Nephron (organoid): ENCODE data around the gene SRPX2.

Experiments used
- H3K27ac Mint-ChIP-seq, 3 experiments: 2 replicates each; pipeline ENCODE4 v1.8.0; 2020; ENCODE audit warnings: mixed read lengths in 3 of 3, mild to moderate bottlenecking in 2 of 3, moderate library complexity in 1 of 3
- H3K27me3 Mint-ChIP-seq: 2 replicates; pipeline ENCODE4 v1.8.0; 2021; ENCODE audit warnings: low read depth, mild to moderate bottlenecking, moderate library complexity, mixed read lengths
- H3K36me3 Mint-ChIP-seq: 2 replicates; pipeline ENCODE4 v1.8.0; 2020; ENCODE audit warnings: low read depth, mixed read lengths
- H3K4me1 Mint-ChIP-seq: 2 replicates; pipeline ENCODE4 v1.8.0; 2020; ENCODE audit warnings: mixed read lengths
- H3K4me3 Mint-ChIP-seq, 3 experiments: 2 replicates each; pipeline ENCODE4 v1.8.0; 2020; ENCODE audit warnings: mild to moderate bottlenecking in 3 of 3, mixed read lengths in 3 of 3, moderate library complexity in 2 of 3
- H3K9me3 Mint-ChIP-seq: 2 replicates; pipeline ENCODE4 v1.8.0; 2020; ENCODE audit warnings: mixed read lengths
- TF ChIP-seq, protein P1 (sequence below), 3 experiments: fragments of 200-600 bp; sonication (generic); IDR thresholded peaks; one replicate each; pipeline ENCODE4 v1.5.0; 2021; ENCODE audit warnings: antibody characterized with exemption in 3 of 3; ENCODE audit not compliant: unreplicated experiment in 3 of 3

Gene SRPX2

DNA sequence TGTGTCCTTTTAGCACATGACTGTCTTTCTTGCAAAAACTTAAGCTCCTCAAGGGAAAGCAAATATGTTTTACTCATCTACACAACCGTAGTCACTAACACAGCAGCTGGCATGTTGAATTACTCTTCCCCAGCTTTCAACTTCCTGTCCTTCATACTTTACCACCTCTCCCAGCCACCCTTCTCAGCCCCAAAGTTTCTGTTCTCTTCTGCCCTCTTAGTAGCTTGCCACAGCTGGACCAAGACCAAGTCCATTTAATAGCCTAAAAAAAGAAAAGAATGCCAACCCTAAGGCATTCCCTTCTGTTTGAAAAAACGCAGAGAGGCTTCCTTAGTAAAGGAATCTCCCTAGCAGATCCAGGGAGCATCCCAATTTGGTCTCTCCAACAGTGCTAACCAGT, 36.8 kb downstream of the SRPX2 start:
- TF ChIP-seq, protein P1, sequence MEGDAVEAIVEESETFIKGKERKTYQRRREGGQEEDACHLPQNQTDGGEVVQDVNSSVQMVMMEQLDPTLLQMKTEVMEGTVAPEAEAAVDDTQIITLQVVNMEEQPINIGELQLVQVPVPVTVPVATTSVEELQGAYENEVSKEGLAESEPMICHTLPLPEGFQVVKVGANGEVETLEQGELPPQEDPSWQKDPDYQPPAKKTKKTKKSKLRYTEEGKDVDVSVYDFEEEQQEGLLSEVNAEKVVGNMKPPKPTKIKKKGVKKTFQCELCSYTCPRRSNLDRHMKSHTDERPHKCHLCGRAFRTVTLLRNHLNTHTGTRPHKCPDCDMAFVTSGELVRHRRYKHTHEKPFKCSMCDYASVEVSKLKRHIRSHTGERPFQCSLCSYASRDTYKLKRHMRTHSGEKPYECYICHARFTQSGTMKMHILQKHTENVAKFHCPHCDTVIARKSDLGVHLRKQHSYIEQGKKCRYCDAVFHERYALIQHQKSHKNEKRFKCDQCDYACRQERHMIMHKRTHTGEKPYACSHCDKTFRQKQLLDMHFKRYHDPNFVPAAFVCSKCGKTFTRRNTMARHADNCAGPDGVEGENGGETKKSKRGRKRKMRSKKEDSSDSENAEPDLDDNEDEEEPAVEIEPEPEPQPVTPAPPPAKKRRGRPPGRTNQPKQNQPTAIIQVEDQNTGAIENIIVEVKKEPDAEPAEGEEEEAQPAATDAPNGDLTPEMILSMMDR (IDR thresholded peaks at IDR 0.05; ENCODE audit: unreplicated experiment in 3 of 3), result no peak
- Mint-ChIP-seq H3K4me1 (peaks cover 5% of the 10 kb centered on the region), H3K27me3 (no peaks in the 10 kb centered on the region), H3K4me3 (no peak overlapping the region), H3K9me3 (no peaks in the 10 kb centered on the region), H3K27ac (no peak overlapping the region), H3K36me3 (peaks cover 3% of the 10 kb centered on the region)

DNA sequence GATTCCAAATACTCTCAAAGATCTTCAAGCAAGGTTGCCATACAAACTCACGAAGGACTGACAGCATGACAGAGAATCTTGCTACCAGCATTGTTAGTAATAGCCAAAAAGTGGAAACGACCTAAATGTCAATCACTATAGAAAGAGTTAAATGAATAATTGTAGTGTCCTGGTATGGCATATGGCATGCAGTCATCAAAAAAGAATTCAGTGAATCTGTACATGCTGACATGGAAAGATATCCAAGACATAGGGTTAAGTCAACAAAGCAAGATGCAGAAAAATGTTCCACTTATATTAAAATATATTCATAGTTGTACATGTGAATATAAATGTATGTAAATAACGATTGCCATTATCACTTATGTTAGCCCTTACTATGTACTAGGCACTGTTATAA, 37.6 kb downstream of the SRPX2 start:
- Mint-ChIP-seq H3K4me3 (no peak overlapping the region), H3K9me3 (no peaks in the 10 kb centered on the region), H3K27ac (no peak overlapping the region), H3K4me1 (peaks cover 5% of the 10 kb centered on the region), H3K36me3 (peaks cover 3% of the 10 kb centered on the region), H3K27me3 (no peaks in the 10 kb centered on the region)
- TF ChIP-seq, protein P1 (IDR thresholded peaks at IDR 0.05; ENCODE audit: unreplicated experiment in 3 of 3), result no peak

DNA sequence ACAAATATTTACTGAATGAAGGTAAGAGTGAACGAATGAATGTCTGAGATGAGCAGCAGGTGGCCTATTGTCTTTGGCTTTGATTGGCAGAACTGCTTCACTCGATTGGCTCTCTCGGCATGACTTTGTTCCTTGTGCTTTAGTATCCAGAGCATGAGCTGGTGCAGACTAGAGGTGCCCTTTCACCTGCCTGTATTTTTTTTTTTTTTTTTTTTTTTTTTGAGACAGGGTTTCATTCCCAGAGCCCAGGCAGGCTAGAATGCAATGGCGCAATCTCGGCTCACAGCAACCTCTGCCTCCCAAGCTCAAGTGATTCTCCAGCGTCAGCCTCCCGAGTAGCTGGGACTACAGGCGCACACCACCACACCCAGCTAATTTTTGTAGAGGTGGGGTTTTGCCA, 38.9 kb downstream of the SRPX2 start:
- TF ChIP-seq, protein P1 (IDR thresholded peaks at IDR 0.05; ENCODE audit: unreplicated experiment in 3 of 3), result no peak
- H3K4me1 Mint-ChIP-seq, result no peaks in the 10 kb centered on the region
- H3K36me3 Mint-ChIP-seq, result no peaks in the 10 kb centered on the region
- no peak overlapping the region for H3K27ac Mint-ChIP-seq
- no peaks in the 10 kb centered on the region for H3K27me3 Mint-ChIP-seq
- no peak overlapping the region for H3K4me3 Mint-ChIP-seq
- no peaks in the 10 kb centered on the region for H3K9me3 Mint-ChIP-seq

DNA sequence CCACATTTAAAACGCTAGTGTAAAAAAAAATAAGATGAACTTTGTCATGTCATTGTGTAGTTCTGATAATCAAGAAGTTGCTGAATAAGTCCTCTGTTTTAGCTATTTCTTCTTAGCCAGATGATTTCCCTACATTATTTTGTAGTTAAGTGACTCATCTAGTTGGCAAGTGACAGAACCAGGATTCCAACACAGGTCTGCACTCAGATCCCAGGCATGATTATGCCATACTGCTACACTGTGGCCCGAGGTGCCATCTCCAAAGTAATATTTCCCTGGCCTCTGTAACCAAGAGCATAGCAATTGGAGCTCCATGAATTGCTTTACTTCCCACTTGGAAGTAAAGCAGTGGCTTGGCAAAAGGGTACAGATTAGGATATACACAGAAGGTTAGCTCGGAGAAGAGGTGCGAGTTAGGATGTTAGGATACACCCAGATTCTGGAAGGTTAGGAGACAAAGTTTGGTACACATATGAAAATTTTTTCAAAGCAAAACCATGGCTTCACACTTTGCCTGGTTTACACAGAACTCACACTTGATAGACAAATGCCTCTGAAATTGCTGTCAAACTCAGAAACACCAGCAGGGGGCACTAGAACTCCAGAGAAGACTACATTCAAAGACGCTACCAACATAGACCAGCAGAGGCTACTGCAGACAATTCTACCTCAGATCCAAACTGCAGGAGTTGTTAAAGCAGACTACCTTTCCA, 41.4 kb downstream of the SRPX2 start:
- Mint-ChIP-seq H3K4me1 (no peaks in the 10 kb centered on the region), H3K9me3 (no peaks in the 10 kb centered on the region), H3K27ac (no peak overlapping the region), H3K36me3 (no peaks in the 10 kb centered on the region), H3K27me3 (no peaks in the 10 kb centered on the region), H3K4me3 (no peak overlapping the region)
- TF ChIP-seq, protein P1 (IDR thresholded peaks at IDR 0.05; ENCODE audit: unreplicated experiment in 3 of 3), result peak; percentile 76 to 85 (median 78)

DNA sequence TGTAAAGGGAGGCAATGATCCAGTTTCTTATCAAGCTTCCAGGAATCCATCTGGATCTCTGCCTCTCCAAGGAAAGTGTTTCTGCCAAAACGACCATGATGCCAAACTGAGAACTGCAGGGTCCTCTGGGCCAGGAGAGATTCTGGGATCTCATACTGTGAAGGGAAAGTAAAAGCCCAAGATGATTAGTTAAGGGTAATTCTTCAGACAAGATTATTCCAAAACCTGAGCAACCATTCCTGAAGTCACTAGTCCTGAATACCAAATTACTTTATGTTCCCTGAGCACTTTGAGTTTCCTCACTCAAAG, 42.0 kb downstream of the SRPX2 start:
- H3K36me3 Mint-ChIP-seq, result no peaks in the 10 kb centered on the region
- H3K4me3 Mint-ChIP-seq, result no peak overlapping the region
- no peak overlapping the region for H3K27ac Mint-ChIP-seq
- no peaks in the 10 kb centered on the region for H3K27me3 Mint-ChIP-seq
- H3K4me1 Mint-ChIP-seq, result no peaks in the 10 kb centered on the region
- TF ChIP-seq, protein P1 (IDR thresholded peaks at IDR 0.05; ENCODE audit: unreplicated experiment in 3 of 3), result peak in 1 of 3 experiments; percentile 10
- no peaks in the 10 kb centered on the region for H3K9me3 Mint-ChIP-seq

DNA sequence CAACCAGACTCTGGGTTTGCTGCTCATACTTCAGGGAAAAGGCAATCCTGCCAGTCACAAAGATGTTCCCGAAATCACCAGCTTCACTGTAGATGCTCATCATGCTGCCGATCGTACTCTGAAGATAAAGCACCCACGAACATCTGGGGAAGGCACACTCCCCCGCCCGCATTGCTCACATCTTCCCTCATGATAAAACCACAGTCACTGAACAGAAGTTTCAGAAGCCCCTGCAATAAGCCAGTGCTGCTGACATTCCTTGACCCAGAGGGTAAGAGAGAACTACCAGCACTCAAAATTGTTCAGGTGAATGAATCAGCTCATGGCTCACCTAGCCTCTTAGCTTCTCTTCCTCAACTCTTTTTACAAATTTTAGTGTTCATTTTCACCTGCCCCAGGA, 43.1 kb downstream of the SRPX2 start:
- H3K36me3 Mint-ChIP-seq, result no peaks in the 10 kb centered on the region
- H3K9me3 Mint-ChIP-seq, result no peaks in the 10 kb centered on the region
- TF ChIP-seq, protein P1 (IDR thresholded peaks at IDR 0.05; ENCODE audit: unreplicated experiment in 3 of 3), result no peak
- no peak overlapping the region for H3K4me3 Mint-ChIP-seq
- no peaks in the 10 kb centered on the region for H3K4me1 Mint-ChIP-seq
- H3K27ac Mint-ChIP-seq, result no peak overlapping the region
- no peaks in the 10 kb centered on the region for H3K27me3 Mint-ChIP-seq
